Stimulated activated CD8-positive, alpha-beta memory T cell treated with anti-CD3 and anti-CD28 coated beads, Interleukin-15, amount 100 ng/mL, for 4 hours (primary cell): ENCODE data around the gene TRIP10.
"Not testable (repeated sequence)": the region's sequence is repeated elsewhere in the genome, so short reads cannot be mapped to it uniquely, and the experiment has no call there.

ENCODE experiments used
- DNase-seq, 2 donors: peaks; one replicate each; pipeline ENCODE4 v3.0.0-alpha.2; 2020; ENCODE audit warnings: low read depth in 2 of 2

The TRIP10 gene

DNA sequence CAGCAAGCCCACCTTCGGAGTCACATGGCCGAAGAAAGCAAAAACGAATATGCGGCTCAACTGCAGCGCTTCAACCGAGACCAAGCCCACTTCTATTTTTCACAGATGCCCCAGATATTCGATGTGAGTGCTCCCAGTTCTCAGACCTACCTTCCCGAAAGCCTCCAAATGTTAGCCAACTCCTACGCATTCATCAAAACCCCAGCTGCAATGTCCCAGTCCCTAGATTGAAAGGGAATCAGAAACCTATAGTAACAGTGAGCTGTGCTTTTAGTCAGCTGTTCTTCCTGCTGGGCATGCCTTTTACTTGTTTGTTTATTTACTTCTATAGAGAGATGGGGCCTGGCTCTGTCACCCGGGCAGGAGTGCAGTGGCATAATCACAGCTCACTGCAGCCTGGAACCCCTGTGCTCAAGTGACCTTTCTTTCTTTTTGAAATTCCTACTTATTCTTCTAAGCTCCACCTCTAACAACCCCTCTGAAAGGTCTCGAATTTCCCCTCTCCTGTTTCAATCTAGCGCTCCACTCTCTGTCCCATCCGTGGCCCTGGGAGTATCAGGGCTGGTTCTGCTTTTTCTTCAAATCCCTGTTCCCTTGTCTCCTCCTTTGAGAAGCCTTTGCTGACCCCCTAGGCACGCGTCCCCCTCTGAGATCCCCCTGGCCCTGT is 4.4 kb downstream of the TRIP10 start:
- DNase-seq = no peak

- DNase-seq = no peak
These were observed 5.2 kb downstream of the TRIP10 start for GRCh38 chr19:6744381-6745301.

- DNase-seq = no peak
These were observed 6.5 kb downstream of the TRIP10 start for GRCh38 chr19:6745965-6746364.

DNA sequence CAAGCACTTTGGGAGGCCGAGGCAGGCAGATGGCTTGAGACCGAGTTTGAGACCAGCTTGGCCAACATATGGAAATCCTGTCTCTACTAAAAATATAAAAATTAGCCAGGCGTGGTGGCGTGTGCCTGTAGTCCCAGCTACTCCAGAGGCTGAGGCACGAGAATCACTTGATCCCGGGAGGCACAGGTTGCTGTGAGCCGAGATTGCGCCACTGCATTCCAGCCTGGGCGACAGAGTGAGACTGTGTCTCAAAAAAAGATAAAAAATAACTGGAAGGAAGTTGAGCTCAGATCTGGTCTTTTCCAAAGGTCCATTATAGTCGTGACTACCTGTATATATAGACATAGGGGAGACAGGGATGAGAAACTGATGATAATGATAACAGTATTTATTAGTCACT is 9.1 kb downstream of the TRIP10 start:
- DNase-seq = not testable (repeated sequence)

DNA sequence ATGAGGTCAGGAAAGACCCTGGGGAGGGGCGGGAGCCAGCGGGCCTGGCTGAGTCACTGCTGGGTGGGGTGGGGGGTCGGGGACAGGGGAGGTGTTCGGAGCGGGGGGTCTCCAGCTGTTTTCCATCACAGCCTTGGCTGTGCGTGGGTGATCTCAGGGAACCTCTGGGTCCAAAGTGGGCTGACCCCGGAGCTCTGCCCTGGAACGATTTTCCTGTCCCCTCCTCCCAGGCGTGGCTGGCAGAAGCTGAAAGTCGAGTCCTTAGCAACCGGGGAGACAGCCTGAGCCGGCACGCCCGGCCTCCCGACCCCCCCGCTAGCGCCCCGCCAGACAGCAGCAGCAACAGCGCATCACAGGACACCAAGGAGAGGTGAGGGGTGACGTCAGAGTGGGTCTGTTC is 10.6 kb downstream of the TRIP10 start:
- no peak for DNase-seq

DNA sequence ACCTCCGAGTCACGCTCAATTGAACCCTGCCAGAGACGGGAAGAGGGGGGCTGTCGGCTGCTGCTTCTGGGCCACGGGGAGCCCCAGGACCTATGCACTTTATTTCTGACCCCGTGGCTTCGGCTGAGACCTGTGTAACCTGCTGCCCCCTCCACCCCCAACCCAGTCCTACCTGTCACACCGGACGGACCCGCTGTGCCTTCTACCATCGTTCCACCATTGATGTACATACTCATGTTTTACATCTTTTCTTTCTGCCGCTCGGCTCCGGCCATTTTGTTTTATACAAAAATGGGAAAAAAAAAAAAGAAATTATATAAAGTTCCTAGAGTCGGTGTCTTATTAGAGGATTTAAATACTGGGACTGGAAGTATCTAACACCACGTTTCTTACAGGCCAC is 11.7 kb downstream of the TRIP10 start:
- DNase-seq = no peak

- no peak for DNase-seq
These were observed 13.0 kb downstream of the TRIP10 start for GRCh38 chr19:6752256-6753177.

DNA sequence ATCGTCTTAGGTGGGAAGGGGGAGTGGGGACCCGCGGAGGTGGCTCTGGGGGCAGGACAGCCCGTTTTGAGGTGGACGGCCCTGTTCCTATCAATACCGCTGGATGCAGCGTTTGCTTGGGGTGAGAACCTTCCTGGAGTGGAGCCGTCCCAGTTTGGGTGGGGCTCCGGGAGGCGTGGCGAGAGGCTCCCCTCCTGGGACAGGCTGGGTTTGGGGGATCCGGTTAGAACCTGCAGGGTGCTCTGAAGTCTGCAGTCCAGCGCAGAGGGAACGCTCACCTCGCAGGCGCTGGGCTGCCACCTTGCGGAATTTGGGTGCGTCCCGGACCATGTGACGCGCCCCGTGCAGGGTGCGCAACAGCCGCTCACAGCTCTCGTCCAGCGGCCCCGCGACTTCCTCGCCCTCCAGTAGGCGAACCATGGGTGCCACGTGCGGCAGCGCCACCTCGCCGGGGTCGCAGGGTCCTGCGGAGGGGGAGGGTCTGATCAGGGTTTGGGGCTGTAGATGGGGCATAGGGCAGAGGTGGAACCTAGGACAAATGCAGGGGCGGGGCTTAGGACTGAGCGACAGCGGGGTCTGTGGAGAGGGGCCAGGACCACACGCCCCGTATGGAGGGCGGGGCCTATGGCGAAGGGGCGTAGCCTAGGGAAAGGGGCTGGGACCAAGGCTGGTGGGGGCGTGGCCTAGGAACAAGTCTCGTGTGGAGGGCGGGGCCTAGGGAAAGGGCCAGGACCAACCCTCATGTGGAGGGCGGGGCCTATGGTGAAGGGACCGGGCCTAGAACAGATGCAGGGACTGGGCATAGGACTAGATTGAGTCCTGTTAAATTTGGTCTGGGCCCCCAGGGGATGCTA is 13.9 kb downstream of the TRIP10 start:
- peak; percentile 41 to 59 for DNase-seq

DNA sequence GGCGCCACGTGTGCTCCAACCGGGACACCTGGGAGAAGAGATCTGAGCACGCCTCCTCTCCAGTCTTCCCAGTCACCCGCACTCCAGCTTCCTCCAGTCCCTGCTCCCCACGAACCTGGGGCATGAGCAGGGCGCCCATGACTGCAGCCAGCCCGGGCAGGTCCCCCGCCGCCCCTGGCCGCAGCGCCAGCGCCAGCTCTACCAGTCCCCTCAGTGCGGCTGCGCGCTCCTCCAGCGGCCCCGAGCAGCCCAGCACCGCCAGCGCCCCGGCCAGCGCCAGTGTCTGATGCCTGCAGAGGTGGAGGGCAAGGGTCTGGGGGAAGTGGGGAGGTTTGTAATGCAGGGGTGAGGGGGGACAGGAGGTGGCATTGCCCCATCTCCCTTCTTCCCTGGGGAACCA is 14.7 kb downstream of the TRIP10 start:
- no peak for DNase-seq

DNA sequence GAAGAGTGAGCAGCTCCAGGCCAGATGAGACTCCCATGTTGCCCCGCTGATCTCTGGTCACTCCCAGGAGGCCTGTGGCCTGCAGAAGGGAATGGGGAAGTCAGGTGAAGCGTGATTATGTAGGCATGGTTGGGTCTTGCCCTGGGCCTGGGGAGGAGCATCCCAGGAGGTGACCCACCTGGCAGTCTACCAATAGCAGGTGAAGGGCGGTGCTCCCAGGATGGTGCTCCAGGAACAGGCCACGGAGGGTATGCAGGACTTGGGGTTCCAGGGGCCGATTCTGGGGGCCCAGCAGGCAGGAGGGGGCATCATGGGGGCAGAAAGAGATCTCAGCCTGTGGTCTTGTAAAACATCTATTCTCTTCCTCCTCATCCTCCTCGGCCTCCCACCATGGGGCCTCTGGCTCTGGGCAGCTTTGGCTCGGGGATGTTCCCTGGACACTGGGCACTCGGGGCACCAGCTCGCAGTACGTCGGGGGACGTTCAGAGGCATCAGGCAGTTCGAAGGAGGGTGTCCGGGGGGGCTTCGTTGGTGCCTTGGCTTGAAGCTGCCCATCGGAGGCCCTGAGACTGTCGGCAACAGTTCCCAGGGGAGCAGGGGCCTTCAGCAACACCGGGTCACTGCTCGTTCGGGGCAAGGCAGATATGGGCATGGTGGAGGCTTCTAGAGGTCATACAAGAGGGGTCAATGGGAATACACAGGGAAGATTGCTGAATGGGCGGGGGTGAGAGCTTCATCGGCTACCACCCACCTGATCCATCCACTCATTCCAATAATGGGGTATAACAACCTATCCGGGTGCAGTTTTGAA is 15.4 kb downstream of the TRIP10 start:
- DNase-seq = no peak

DNA sequence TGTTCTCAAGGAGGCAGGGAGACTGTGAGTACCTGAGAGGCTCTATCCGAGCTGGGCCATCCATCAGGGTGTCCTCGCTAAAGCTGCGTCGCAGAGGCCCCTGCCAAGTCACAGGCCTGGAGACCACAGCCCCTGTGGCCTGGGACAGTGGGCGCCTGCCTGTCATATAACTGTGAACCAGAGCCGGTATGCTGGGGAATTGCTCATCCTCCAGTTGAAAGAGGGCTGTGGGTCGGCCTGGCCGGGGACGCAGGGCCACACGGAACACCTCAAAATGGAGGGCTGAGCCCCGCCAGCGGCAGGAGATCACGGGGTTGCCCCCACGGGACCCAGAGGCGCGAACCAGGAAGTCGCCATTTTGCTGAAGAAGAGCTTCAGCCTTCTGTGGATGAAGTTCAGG is 21.1 kb downstream of the TRIP10 start:
- DNase-seq = no peak

DNA sequence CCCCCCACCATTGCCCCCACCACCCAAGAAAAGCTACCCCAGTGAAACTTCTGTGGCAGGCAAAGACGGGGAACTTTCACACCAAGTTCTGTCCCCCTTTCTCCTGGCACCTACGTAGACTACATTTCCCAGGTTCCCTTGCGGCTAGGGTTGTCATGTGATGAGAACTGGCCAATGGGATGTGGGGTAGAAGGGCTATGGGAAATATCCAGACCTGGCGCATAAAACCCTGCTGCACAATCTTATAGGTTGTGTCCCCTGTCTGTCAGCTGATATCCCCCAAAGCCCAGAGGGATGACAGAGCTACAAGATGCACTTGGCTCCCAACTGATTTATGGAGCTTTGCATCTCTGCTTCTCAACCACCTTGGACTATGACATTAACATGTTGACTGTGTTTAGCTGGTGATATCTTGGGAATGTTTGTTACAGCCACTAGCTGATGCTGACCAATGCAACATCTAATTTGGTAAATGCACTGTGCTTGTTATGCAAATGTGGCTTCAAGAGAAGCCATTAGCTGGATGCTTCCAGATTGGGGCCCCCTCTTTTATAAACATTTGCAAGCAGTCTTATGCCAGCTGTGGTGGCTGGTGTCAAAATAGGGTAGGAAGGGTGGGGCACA is 21.7 kb downstream of the TRIP10 start:
- DNase-seq = no peak

- DNase-seq = not testable (repeated sequence)
These were observed 22.8 kb downstream of the TRIP10 start for GRCh38 chr19:6762253-6762797.

- DNase-seq = no peak
These were observed 26.4 kb downstream of the TRIP10 start for GRCh38 chr19:6765738-6766356.

GRCh38 chr19:6766357-6767080 is 27.0 kb downstream of the TRIP10 start:
- DNase-seq = no peak

DNA sequence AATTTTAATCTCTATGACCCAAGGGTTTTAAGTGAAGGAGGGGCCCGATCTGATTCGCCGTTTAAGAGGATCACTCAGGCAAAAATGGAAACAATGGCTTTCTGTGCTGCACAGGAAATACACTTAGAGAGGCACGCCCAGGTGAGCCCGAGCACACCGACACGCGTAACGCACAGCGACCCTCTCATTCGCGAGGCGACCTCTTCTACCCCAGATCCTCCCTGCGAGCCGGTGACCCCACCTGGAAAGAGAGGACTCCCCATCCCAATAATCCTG is 27.5 kb downstream of the TRIP10 start:
- DNase-seq = no peak

GRCh38 chr19:6767357-6768235 is 28.1 kb downstream of the TRIP10 start, which contains the start of gene SH2D3A:
SH2D3A (minus strand) TSS chr19:6767435; CDS start chr19:6763748, 3,687 bp downstream.
- DNase-seq = peak; percentile 88 to 94
